Uterus (tissue), 2 donors: ENCODE data around the gene WDR59.

Experiments
- CTCF ChIP-seq, 4 experiments: fragments of 200-600 bp in 2 of 4; fragments of 450-650 bp in 2 of 4; sonication (generic) in 2 of 4; IDR thresholded peaks; one replicate each; pipeline ENCODE4 v1.5.1; 2016 to 2019; ENCODE audit warnings: antibody characterized with exemption in 4 of 4, mild to moderate bottlenecking in 2 of 4, moderate library complexity in 1 of 4
- POLR2A ChIP-seq, 2 donors: fragments of 450-650 bp; IDR thresholded peaks; one replicate each; pipeline ENCODE4 v1.6.1; 2016; ENCODE audit warnings: antibody characterized with exemption in 2 of 2, mild to moderate bottlenecking in 1 of 2, moderate library complexity in 1 of 2

- no peak for TF ChIP-seq CTCF (IDR thresholded peaks at IDR 0.05)
- no peak for TF ChIP-seq POLR2A (IDR thresholded peaks at IDR 0.05)
Observed at GRCh38 chr16:75002474-75002873, 17.6 kb upstream of the WDR59 start.
